ENCODE data around the gene ENO2. TPM values are rescaled to one million over a fixed set of nuclear protein-coding genes. Genes with fewer than 3 reads are reported as not detected.

The ENO2 gene
- total RNA-seq, 1 experiment from 2014 or later: 13.4 TPM

DNA sequence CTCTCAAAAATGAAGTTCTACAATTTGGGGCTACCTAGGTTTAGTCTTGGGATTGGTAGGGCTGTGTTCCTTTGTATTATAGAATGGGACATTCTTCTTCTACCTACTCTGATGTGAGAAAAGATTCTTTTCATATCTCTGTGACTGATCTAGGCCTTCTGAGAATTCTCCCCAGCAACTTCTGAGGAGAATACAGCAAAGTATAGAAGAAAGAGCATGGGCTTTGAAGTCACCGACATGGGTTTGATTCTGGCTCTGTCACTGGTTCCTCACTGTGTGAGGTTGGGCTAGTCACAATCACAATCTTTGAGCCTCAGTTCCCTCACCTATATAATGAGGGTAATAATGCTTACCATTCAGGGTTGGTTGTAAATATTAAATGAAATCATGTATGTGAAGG is 18.4 kb downstream of the ENO2 start:
- no peak for DNase-seq (ENCODE audit: low read depth)

DNA sequence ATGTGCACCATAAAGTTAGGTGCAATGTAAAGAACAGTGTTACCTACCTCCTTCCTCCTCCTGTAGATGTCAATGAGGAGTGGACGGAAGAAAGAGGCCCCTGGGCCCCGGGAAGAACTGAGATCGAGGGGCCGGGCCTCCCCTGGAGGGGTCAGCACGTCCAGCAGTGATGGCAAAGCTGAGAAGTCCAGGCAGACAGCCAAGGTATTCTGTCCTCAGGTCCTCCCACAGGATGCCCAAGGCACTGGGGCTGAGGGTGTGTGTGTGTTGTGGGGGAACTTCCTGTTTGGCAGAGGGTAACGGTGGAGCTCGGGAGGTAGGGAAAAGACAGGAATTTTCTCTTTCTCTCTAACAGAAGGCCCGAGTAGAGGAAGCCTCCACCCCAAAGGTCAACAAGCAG is 19.7 kb downstream of the ENO2 start:
- DNase-seq (ENCODE audit: low read depth): no peak

DNA sequence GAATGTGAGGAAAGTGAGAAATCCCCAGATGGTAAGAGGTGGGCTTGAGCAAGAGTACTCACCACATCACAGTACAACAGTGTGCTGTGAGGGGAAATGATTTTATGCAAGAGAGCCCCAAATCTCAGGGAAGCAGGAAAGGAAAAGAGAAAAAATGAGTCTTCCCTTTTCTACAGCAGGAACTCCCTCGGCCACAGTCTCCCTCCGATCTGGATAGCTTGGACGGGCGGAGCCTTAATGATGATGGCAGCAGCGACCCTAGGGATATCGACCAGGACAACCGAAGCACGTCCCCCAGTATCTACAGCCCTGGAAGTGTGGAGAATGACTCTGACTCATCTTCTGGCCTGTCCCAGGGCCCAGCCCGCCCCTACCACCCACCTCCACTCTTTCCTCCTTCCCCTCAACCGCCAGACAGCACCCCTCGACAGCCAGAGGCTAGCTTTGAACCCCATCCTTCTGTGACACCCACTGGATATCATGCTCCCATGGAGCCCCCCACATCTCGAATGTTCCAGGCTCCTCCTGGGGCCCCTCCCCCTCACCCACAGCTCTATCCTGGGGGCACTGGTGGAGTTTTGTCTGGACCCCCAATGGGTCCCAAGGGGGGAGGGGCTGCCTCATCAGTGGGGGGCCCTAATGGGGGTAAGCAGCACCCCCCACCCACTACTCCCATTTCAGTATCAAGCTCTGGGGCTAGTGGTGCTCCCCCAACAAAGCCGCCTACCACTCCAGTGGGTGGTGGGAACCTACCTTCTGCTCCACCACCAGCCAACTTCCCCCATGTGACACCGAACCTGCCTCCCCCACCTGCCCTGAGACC is 21.2 kb downstream of the ENO2 start:
- no peak for DNase-seq (ENCODE audit: low read depth)

DNA sequence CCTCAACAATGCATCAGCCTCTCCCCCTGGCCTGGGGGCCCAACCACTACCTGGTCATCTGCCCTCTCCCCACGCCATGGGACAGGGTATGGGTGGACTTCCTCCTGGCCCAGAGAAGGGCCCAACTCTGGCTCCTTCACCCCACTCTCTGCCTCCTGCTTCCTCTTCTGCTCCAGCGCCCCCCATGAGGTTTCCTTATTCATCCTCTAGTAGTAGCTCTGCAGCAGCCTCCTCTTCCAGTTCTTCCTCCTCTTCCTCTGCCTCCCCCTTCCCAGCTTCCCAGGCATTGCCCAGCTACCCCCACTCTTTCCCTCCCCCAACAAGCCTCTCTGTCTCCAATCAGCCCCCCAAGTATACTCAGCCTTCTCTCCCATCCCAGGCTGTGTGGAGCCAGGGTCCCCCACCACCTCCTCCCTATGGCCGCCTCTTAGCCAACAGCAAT is 21.8 kb downstream of the ENO2 start:
- no peak for DNase-seq (ENCODE audit: low read depth)

DNA sequence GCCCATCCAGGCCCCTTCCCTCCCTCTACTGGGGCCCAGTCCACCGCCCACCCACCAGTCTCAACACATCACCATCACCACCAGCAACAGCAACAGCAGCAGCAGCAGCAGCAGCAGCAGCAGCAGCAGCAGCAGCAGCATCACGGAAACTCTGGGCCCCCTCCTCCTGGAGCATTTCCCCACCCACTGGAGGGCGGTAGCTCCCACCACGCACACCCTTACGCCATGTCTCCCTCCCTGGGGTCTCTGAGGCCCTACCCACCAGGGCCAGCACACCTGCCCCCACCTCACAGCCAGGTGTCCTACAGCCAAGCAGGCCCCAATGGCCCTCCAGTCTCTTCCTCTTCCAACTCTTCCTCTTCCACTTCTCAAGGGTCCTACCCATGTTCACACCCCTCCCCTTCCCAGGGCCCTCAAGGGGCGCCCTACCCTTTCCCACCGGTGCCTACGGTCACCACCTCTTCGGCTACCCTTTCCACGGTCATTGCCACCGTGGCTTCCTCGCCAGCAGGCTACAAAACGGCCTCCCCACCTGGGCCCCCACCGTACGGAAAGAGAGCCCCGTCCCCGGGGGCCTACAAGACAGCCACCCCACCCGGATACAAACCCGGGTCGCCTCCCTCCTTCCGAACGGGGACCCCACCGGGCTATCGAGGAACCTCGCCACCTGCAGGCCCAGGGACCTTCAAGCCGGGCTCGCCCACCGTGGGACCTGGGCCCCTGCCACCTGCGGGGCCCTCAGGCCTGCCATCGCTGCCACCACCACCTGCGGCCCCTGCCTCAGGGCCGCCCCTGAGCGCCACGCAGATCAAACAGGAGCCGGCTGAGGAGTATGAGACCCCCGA is 22.5 kb downstream of the ENO2 start:
- no peak for DNase-seq (ENCODE audit: low read depth)

DNA sequence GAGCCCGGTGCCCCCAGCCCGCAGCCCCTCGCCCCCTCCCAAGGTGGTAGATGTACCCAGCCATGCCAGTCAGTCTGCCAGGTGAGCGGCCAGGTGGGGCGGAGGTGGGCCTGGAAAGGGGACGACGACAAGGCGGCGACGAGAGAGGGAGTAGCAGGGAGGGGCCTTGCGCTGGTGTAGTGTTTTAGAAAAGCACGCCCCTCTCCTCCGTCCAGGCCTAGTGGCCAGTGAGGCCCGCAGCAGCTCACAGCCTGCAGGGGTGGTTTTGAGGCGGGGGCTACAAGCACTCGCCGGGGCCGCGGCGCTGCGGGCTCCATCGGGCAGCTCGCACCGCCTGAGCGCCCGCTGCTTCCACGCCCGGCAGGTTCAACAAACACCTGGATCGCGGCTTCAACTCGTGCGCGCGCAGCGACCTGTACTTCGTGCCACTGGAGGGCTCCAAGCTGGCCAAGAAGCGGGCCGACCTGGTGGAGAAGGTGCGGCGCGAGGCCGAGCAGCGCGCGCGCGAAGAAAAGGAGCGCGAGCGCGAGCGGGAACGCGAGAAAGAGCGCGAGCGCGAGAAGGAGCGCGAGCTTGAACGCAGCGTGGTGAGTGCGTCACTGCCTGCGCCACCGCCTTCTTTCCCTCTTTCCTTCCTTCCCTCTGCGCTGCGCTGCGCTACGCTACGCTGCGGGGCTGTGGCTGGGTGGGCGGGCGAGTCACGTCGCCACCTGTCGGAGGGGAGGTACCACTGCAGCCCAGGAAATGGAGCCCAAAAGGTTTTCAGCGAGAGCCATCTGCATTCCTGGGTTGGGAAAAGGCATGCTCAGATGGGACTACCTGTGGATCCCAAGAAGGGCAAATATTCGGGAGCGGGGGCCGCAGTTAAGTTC is 23.3 kb downstream of the ENO2 start:
- peak; percentile 99 for DNase-seq (ENCODE audit: low read depth)

DNA sequence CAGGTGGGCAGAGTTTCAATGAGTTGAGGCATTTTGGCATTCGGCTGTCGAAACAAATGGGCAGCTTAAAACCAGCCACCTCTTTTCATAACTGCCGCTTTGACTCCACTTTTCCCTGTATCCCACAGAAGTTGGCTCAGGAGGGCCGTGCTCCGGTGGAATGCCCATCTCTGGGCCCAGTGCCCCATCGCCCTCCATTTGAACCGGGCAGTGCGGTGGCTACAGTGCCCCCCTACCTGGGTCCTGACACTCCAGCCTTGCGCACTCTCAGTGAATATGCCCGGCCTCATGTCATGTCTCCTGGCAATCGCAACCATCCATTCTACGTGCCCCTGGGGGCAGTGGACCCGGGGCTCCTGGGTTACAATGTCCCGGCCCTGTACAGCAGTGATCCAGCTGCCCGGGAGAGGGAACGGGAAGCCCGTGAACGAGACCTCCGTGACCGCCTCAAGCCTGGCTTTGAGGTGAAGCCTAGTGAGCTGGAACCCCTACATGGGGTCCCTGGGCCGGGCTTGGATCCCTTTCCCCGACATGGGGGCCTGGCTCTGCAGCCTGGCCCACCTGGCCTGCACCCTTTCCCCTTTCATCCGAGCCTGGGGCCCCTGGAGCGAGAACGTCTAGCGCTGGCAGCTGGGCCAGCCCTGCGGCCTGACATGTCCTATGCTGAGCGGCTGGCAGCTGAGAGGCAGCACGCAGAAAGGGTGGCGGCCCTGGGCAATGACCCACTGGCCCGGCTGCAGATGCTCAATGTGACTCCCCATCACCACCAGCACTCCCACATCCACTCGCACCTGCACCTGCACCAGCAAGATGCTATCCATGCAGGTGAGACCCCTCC is 24.2 kb downstream of the ENO2 start:
- no peak for DNase-seq (ENCODE audit: low read depth)

DNA sequence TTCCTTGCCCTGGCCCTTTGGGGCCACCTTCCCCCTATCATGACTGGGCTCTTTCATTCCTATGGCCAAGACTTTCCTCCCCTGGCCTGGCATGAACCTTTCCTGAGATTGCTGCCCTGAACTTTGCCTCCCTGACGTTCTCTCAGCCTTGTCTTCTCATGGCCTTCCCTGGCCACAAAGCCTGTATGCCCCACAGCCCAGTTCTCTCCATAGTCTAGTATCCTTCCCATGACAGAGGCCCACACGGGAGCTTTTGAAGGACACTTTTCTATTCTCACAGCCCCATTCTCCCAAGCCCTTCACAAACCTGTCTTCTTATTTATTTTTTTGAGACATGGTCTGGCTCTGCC is 24.8 kb downstream of the ENO2 start:
- no peak for DNase-seq (ENCODE audit: low read depth)

DNA sequence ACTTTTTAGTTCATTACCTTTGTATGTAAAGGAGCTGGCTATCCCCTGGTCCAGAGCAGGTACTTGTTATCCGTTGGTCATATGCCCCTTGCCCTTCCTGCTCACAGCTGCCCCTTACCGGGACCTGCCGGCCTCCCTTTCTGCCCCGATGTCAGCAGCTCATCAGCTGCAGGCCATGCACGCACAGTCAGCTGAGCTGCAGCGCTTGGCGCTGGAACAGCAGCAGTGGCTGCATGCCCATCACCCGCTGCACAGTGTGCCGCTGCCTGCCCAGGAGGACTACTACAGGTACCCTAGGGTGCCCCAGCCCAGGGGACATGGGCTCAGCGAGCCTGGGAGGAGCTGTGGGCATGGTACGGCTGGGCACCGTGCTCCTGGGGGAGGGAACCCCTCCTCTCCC is 26.9 kb downstream of the ENO2 start:
- no peak for DNase-seq (ENCODE audit: low read depth)

DNA sequence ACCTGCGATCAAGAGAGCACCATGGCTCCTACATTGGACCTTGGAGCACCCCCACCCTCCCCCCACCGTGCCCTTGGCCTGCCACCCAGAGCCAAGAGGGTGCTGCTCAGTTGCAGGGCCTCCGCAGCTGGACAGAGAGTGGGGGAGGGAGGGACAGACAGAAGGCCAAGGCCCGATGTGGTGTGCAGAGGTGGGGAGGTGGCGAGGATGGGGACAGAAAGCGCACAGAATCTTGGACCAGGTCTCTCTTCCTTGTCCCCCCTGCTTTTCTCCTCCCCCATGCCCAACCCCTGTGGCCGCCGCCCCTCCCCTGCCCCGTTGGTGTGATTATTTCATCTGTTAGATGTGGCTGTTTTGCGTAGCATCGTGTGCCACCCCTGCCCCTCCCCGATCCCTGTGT is 27.4 kb downstream of the ENO2 start:
- DNase-seq (ENCODE audit: low read depth): no peak

DNA sequence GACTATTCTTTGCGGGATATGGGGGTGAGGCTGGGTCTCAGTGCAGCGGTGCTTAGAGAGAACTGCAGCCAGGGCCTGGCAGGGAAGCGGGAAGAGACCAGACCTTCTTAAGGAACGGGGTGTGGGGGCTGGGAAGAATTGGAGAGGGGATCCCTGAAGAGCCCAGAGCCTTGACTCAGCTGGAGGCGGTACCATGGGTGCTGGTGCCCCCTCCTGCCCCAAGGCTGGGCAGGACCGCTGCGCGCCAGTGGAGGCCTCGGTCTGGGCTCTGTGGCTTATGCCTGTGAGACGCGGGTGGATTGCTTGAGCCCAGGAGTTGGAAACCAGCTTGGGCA is 27.9 kb downstream of the ENO2 start:
- DNase-seq (ENCODE audit: low read depth): no peak

DNA sequence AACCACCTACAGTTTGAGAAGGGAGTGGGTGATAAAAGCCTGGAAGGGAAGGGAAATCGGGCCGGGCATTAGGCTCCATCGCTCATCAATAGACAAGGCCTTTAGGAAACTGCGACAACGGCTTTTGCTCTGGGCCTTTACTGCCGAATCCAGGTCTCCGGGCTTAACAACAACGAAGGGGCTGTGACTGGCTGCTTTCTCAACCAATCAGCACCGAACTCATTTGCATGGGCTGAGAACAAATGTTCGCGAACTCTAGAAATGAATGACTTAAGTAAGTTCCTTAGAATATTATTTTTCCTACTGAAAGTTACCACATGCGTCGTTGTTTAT is 29.0 kb downstream of the ENO2 start:
- DNase-seq (ENCODE audit: low read depth): peak; percentile 90

DNA sequence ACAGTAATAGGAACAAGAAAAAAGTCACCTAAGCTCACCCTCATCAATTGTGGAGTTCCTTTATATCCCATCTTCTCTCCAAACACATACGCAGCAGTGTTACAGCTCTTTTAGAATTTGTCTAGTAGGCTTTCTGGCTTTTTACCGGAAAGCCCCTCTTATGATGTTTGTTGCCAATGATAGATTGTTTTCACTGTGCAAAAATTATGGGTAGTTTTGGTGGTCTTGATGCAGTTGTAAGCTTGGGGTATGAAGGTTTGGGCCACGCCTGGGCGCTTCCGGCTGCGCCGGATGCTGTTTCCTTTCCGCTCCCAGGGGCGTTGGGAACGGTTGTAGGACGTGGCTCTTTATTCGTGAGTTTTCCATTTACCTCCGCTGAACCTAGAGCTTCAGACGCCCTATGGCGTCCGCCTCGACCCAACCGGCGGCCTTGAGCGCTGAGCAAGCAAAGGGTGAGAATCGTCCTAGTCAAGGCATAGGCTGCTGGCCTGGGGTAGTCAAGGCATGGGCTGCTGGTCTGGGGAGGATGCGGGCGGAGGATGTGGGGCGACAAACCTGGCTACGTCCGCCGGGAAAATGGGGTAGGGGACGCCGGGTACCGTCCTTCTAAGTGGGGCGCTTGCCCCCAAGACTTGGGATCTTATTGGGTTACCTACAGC is 29.5 kb downstream of the ENO2 start, which contains the start of the genes C12orf57 and RNU7-1:
C12orf57 (plus strand) TSS at position 301 of the 659 bp plus-strand sequence; CDS start at position 401, 100 bp downstream.
RNU7-1 (plus strand) TSS at position 95 of the 659 bp plus-strand sequence.
- DNase-seq (ENCODE audit: low read depth): peak; percentile 98

DNA sequence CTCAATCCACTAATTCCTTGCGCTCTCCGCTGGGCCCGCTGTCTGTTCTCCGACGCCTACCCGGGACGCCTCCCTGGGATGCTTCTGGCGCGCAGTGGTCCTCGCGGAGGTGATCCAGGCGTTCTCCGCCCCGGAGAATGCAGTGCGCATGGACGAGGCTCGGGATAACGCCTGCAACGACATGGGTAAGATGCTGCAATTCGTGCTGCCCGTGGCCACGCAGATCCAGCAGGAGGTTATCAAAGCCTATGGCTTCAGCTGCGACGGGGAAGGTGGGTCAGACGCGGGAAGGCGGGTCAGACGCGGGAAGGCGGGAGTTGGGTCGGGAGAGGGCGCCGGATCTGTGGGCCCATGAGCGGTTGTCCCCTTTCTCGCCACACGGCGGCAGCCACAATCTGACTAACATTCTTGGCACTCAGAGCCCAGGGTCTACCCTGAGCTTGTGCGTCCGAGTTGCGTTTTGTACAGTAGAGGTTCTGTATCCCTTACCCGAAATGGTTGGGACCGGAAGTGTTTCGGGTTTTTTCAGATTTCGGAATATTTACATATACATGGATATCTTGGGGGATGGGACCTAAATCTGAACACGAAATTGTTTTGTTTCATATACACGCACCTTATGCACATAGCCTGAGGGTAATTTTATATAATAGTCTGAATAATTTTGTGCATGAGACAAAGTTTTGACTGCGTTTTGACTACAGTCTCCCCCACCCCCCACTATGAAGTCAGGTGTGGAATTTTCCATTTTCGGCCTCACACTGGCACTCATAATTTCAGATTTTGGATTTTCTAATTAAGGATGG is 30.2 kb downstream of the ENO2 start:
- peak; percentile 96 for DNase-seq (ENCODE audit: low read depth)

DNA sequence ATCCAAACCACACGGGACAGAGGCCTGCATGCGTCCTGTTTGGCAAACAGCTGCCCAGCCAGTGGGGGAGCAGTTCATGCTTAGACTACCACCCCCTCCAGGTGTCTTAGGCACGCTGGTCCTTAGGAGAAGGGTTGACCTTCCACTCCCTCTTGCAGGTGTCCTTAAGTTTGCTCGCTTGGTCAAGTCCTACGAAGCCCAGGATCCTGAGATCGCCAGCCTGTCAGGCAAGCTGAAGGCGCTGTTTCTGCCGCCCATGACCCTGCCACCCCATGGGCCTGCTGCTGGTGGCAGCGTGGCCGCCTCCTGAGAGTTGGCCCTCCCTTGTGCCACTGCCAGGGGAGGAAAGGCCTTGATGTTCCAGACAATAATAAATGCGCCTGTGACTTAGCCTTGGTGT is 31.2 kb downstream of the ENO2 start:
- no peak for DNase-seq (ENCODE audit: low read depth)

DNA sequence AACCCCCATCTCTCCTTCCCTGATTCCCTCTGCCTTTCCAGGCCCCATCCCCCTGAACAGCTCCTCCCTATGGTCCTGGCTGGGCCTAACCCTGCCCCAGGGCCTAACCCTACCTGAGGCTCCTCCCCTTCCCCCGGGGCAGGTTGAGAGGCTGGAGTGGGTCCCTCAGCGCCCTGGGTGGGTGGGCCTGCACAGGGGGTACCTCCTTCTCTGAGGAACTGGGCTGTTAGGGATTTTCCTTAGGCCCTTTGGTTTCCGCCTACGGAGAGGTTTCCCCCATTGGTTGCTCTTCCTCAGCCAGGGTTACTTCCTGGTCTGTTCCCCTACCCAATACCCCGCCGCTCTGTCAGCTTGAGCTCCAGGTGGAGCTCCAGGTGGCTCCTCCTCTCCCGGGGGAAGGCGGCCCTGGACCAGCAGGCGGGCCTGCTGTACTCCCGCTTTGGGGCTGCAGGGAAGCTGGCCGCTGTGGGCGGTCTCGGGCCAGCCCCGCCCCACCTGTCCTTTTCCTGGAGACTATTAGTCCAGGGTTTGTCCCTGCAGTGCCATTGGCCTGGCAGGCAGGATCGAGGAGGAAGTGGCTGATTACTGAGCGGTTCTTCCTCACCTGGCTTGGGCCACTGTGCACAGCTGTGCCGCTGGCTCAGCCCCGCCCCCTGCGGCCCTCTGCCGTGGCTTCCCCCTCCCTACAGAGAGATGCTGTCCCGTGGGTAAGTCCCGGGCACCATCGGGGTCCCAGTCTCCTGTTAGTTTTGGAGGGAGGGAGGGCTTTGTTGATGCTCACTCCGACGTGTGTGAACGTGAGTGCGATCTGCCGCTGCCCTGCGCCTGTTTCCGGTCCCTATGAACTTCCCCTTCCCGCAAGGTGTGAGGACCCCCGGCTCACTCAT is 31.9 kb downstream of the ENO2 start:
- DNase-seq (ENCODE audit: low read depth): no peak

DNA sequence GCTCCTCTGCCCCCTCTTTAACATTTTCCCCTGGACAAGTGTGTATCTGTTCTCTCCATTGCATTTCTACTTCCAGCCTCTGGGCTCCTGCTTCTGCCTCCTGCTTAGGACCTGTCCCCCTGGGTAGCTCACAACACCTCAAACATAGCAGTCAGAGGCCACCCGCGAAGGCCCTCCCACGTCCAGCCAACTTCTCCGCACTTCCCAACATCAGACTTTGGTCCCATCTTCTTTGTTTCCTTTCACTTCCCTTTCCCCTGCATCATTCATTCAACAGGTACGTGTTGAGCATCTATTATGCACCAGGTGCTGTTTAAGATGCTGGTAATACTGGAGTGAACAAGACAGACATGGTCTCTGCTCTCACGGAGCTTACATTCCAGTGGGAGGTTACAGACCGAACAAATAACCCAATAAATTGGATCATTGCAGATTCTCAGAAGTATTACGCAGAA is 32.6 kb downstream of the ENO2 start:
- no peak for DNase-seq (ENCODE audit: low read depth)

DNA sequence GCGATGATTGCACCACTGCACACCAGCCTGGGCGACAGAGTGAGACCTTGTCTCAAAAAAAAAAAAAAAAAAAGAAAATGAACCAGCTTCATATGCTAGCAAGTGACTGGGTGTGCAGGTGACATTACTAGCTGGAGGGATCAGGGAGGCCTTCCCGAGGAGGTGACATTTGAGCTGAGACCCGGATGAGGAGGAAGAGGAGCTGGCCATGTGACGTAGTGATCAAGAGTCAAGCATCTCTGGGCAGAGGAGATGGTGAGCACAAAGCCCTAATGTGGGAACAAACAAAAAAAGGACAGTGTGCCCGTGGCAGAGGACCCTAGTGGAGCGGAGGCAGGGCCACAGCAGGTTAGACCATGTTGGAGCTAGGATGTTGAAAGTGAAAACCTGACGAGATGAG is 33.2 kb downstream of the ENO2 start:
- DNase-seq (ENCODE audit: low read depth): no peak

Data from Daoy (cell line).